ENCODE results near the gene RNF213.
"Not testable (repeated sequence)": the region's sequence is repeated elsewhere in the genome, so short reads cannot be mapped to it uniquely, and the experiment has no call there.

RNF213 gene

DNA sequence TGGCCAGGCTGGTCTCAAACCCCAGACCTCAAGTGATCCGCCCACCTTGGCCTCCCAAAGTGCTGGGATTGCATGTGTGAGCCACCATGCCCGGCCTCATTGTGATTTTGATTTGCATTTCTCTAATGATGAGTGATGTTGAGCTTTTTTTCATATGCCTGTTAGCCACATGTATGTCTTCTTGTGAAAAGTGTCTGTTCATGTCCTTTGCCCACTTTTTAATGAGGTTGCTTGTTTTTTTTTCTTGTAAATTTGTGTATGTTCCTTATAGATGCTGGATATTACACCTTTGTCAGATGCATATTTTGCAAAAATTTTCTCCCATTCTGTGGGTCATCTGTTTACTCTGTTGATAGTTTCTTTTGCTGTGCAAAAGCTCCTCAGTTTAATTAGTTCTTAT, 40.1 kb downstream of the RNF213 start:
- not testable (repeated sequence) for H4K8ac ChIP-seq (ENCODE audit: low read depth, low read length); H4K91ac ChIP-seq (ENCODE audit: low read depth, low read length); H2BK120ac ChIP-seq (ENCODE audit: insufficient read depth, low read length, poor library complexity); H3K79me2 ChIP-seq (ENCODE audit: control insufficient read depth, insufficient read depth, low read length, poor library complexity); H3K4me3 ChIP-seq (ENCODE audit: low read depth, low read length); H4K12ac ChIP-seq (ENCODE audit: low read depth, low read length); H3K14ac ChIP-seq (ENCODE audit: low read length); H2BK5ac ChIP-seq (ENCODE audit: low read depth, low read length, poor library complexity); H3K4ac ChIP-seq (ENCODE audit: low read depth, low read length); H3K27ac ChIP-seq (ENCODE audit: low read depth, low read length); H3K9ac ChIP-seq (ENCODE audit: low read length); H3K9me3 ChIP-seq (ENCODE audit: insufficient read depth, low read depth, low read length); H3K4me1 ChIP-seq (ENCODE audit: control insufficient read depth in 1 of 2, insufficient read depth in 2 of 2, low read length in 2 of 2); H2BK12ac ChIP-seq (ENCODE audit: low read length); DNase-seq; H2AK5ac ChIP-seq (ENCODE audit: low read length); H3K27me3 ChIP-seq (ENCODE audit: insufficient read depth, low read length); H3K23ac ChIP-seq (ENCODE audit: low read length); H3K18ac ChIP-seq (ENCODE audit: low read length); H2AFZ ChIP-seq (ENCODE audit: insufficient read depth, low read length, poor library complexity); H3K79me1 ChIP-seq (ENCODE audit: low read length); H3K4me2 ChIP-seq (ENCODE audit: low read length)
- WGBS (ENCODE audit: extremely low coverage, insufficient coverage, insufficient read length): no CpG with 5 or more reads among the region's 2 CpGs
- H3K36me3 ChIP-seq (ENCODE audit: control insufficient read depth in 1 of 2, insufficient read depth in 2 of 2, low read length in 2 of 2): peaks cover 27 to 28% of the 10 kb centered on the region in 2 experiments

DNA sequence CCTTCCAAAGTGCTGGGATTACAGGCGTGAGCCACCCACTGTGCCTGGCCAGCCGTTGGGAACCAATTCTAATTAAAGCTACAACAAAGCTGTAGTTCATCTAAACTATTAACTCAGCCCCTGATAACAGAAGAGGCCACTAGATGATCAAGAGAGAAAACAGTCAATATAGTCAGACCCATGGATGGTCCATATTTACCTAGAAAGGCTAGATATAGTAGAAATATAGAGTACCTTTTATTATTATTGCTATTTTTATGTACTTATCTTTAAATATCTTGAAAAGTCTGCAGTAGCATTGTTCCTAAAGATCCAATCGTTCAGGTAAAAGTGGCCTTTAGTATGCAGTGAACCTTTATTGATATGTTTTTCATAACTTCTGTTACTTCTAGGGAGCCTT, 43.2 kb downstream of the RNF213 start:
- Histone ChIP-seq H3K4me3 (ENCODE audit: low read depth, low read length) (no peak overlapping the region), H3K9me3 (ENCODE audit: insufficient read depth, low read depth, low read length) (peaks cover 7% of the 10 kb centered on the region), H3K27ac (ENCODE audit: low read depth, low read length) (no peak overlapping the region), H3K23ac (ENCODE audit: low read length) (no peak overlapping the region), H3K27me3 (ENCODE audit: insufficient read depth, low read length) (no peaks in the 10 kb centered on the region), H4K8ac (ENCODE audit: low read depth, low read length) (no peak overlapping the region), H4K91ac (ENCODE audit: low read depth, low read length) (no peak overlapping the region), H3K14ac (ENCODE audit: low read length) (no peak overlapping the region), H2BK12ac (ENCODE audit: low read length) (no peak overlapping the region), H3K79me1 (ENCODE audit: low read length) (peaks cover 6% of the 10 kb centered on the region), H2AK5ac (ENCODE audit: low read length) (no peak overlapping the region), H2AFZ (ENCODE audit: insufficient read depth, low read length, poor library complexity) (no peak overlapping the region), H3K79me2 (ENCODE audit: control insufficient read depth, insufficient read depth, low read length, poor library complexity) (peaks cover 2% of the 10 kb centered on the region), H2BK5ac (ENCODE audit: low read depth, low read length, poor library complexity) (no peak overlapping the region), H2BK120ac (ENCODE audit: insufficient read depth, low read length, poor library complexity) (no peak overlapping the region), H3K9ac (ENCODE audit: low read length) (no peak overlapping the region), H3K4me1 (ENCODE audit: control insufficient read depth in 1 of 2, insufficient read depth in 2 of 2, low read length in 2 of 2) (peaks cover 5% of the 10 kb centered on the region in 2 experiments), H3K18ac (ENCODE audit: low read length) (no peak overlapping the region), H3K4me2 (ENCODE audit: low read length) (no peak overlapping the region), H4K12ac (ENCODE audit: low read depth, low read length) (no peak overlapping the region), H3K36me3 (ENCODE audit: control insufficient read depth in 1 of 2, insufficient read depth in 2 of 2, low read length in 2 of 2) (peaks cover 15 to 20% of the 10 kb centered on the region in 2 experiments), H3K4ac (ENCODE audit: low read depth, low read length) (no peak overlapping the region)
- WGBS (ENCODE audit: extremely low coverage, insufficient coverage, insufficient read length): no CpG with 5 or more reads among the region's 3 CpGs
- DNase-seq: no peak

- Histone ChIP-seq H2AFZ (ENCODE audit: insufficient read depth, low read length, poor library complexity) (no peak overlapping the region), H2BK120ac (ENCODE audit: insufficient read depth, low read length, poor library complexity) (peak overlapping the region; percentile 79), H2AK5ac (ENCODE audit: low read length) (peak overlapping the region; percentile 53), H3K79me1 (ENCODE audit: low read length) (peaks cover 6% of the 10 kb centered on the region), H3K14ac (ENCODE audit: low read length) (peak overlapping the region; percentile 32), H3K9me3 (ENCODE audit: insufficient read depth, low read depth, low read length) (peaks cover 14% of the 10 kb centered on the region), H3K36me3 (ENCODE audit: control insufficient read depth in 1 of 2, insufficient read depth in 2 of 2, low read length in 2 of 2) (peaks cover 23 to 36% of the 10 kb centered on the region in 2 experiments), H3K4me3 (ENCODE audit: low read depth, low read length) (no peak overlapping the region), H3K4ac (ENCODE audit: low read depth, low read length) (no peak overlapping the region), H3K79me2 (ENCODE audit: control insufficient read depth, insufficient read depth, low read length, poor library complexity) (peaks cover 2% of the 10 kb centered on the region), H2BK5ac (ENCODE audit: low read depth, low read length, poor library complexity) (peak overlapping the region; percentile 47), H4K91ac (ENCODE audit: low read depth, low read length) (peak overlapping the region; percentile 66), H3K9ac (ENCODE audit: low read length) (no peak overlapping the region), H2BK12ac (ENCODE audit: low read length) (peak overlapping the region; percentile 45), H3K4me1 (ENCODE audit: control insufficient read depth in 1 of 2, insufficient read depth in 2 of 2, low read length in 2 of 2) (peaks cover 9 to 10% of the 10 kb centered on the region in 2 experiments), H3K4me2 (ENCODE audit: low read length) (no peak overlapping the region), H4K12ac (ENCODE audit: low read depth, low read length) (no peak overlapping the region), H3K18ac (ENCODE audit: low read length) (peak overlapping the region; percentile 50), H4K8ac (ENCODE audit: low read depth, low read length) (no peak overlapping the region), H3K23ac (ENCODE audit: low read length) (no peak overlapping the region), H3K27me3 (ENCODE audit: insufficient read depth, low read length) (no peaks in the 10 kb centered on the region), H3K27ac (ENCODE audit: low read depth, low read length) (peak overlapping the region; percentile 35)
- DNase-seq: peak in 1 of 2 donors; percentile 13
- WGBS (ENCODE audit: extremely low coverage, insufficient coverage, insufficient read length): no CpG with 5 or more reads among the region's 12 CpGs
Observed at GRCh38 chr17:80307994-80308691, 47.5 kb downstream of the RNF213 start.

- no peak overlapping the region for H3K14ac ChIP-seq (ENCODE audit: low read length)
- H2BK5ac ChIP-seq (ENCODE audit: low read depth, low read length, poor library complexity): no peak overlapping the region
- no CpG with 5 or more reads among the region's 16 CpGs for WGBS (ENCODE audit: extremely low coverage, insufficient coverage, insufficient read length)
- peaks cover 6% of the 10 kb centered on the region for H3K79me1 ChIP-seq (ENCODE audit: low read length)
- H4K91ac ChIP-seq (ENCODE audit: low read depth, low read length): no peak overlapping the region
- no peak overlapping the region for H3K4ac ChIP-seq (ENCODE audit: low read depth, low read length)
- H3K4me1 ChIP-seq (ENCODE audit: control insufficient read depth in 1 of 2, insufficient read depth in 2 of 2, low read length in 2 of 2): peaks cover 9 to 10% of the 10 kb centered on the region in 2 experiments
- H3K23ac ChIP-seq (ENCODE audit: low read length): no peak overlapping the region
- H3K4me3 ChIP-seq (ENCODE audit: low read depth, low read length): no peak overlapping the region
- H3K9me3 ChIP-seq (ENCODE audit: insufficient read depth, low read depth, low read length): peaks cover 12% of the 10 kb centered on the region
- H3K27ac ChIP-seq (ENCODE audit: low read depth, low read length): no peak overlapping the region
- H4K12ac ChIP-seq (ENCODE audit: low read depth, low read length): no peak overlapping the region
- H3K9ac ChIP-seq (ENCODE audit: low read length): no peak overlapping the region
- DNase-seq: no peak
- H3K36me3 ChIP-seq (ENCODE audit: control insufficient read depth in 1 of 2, insufficient read depth in 2 of 2, low read length in 2 of 2): peaks cover 23 to 36% of the 10 kb centered on the region in 2 experiments
- no peak overlapping the region for H4K8ac ChIP-seq (ENCODE audit: low read depth, low read length)
- no peak overlapping the region for H2AK5ac ChIP-seq (ENCODE audit: low read length)
- H3K4me2 ChIP-seq (ENCODE audit: low read length): no peak overlapping the region
- H3K27me3 ChIP-seq (ENCODE audit: insufficient read depth, low read length): no peaks in the 10 kb centered on the region
- H3K18ac ChIP-seq (ENCODE audit: low read length): no peak overlapping the region
- peaks cover 2% of the 10 kb centered on the region for H3K79me2 ChIP-seq (ENCODE audit: control insufficient read depth, insufficient read depth, low read length, poor library complexity)
- H2BK12ac ChIP-seq (ENCODE audit: low read length): no peak overlapping the region
- no peak overlapping the region for H2BK120ac ChIP-seq (ENCODE audit: insufficient read depth, low read length, poor library complexity)
- H2AFZ ChIP-seq (ENCODE audit: insufficient read depth, low read length, poor library complexity): no peak overlapping the region
Observed at GRCh38 chr17:80308692-80309517, 48.3 kb downstream of the RNF213 start.
